AG09309 (cell line): ENCODE results near the gene MAPK8.

Experiments
- DNase-seq: peaks from one replicate; pipeline ENCODE4 v3.0.0-alpha.2; 2010; ENCODE audit warnings: low read depth
- H3K4me3 ChIP-seq: 2 replicates; pipeline ENCODE4 v1.5.1; 2011; ENCODE audit warnings: mild to moderate bottlenecking, low read depth, low read length, moderate library complexity; ENCODE audit not compliant: control insufficient read depth
- TF ChIP-seq, protein P1 (sequence below): IDR thresholded peaks from 2 replicates; pipeline ENCODE4 v1.5.1; 2011; ENCODE audit warnings: mild to moderate bottlenecking, low read depth, low read length, inconsistent platforms; ENCODE audit not compliant: insufficient read depth, control insufficient read depth; ENCODE audit errors: missing control alignments

Gene MAPK8

DNA sequence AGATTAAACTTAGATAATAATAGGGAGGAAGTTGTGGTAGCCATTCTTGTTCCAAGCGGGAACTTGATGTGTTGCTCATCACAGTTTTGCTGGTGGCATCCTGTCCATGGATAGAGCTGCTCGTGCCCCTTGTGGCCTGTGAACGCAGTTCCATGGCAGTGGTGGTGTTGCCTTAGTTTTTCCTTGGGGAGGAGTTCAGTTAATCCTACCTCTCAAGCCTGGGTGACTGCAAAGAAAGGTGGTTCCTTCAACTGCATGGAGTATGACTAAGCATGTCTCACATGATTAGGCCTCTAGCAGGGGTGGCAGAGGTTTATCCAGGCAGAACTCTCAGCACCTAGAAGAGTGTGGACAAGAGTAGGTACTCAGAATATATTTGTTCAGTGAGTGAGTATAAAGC, 99.7 kb downstream of the MAPK8 start:
- no peak overlapping the region for H3K4me3 ChIP-seq
- no peak for DNase-seq
- TF ChIP-seq, protein P1, sequence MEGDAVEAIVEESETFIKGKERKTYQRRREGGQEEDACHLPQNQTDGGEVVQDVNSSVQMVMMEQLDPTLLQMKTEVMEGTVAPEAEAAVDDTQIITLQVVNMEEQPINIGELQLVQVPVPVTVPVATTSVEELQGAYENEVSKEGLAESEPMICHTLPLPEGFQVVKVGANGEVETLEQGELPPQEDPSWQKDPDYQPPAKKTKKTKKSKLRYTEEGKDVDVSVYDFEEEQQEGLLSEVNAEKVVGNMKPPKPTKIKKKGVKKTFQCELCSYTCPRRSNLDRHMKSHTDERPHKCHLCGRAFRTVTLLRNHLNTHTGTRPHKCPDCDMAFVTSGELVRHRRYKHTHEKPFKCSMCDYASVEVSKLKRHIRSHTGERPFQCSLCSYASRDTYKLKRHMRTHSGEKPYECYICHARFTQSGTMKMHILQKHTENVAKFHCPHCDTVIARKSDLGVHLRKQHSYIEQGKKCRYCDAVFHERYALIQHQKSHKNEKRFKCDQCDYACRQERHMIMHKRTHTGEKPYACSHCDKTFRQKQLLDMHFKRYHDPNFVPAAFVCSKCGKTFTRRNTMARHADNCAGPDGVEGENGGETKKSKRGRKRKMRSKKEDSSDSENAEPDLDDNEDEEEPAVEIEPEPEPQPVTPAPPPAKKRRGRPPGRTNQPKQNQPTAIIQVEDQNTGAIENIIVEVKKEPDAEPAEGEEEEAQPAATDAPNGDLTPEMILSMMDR, result no peak

GRCh38 chr10:48406658-48407057, 100.2 kb downstream of the MAPK8 start:
- TF ChIP-seq, protein P1, result no peak
- no peak for DNase-seq
- no peak overlapping the region for H3K4me3 ChIP-seq

GRCh38 chr10:48410503-48410902, 104.0 kb downstream of the MAPK8 start:
- H3K4me3 ChIP-seq, result no peak overlapping the region
- TF ChIP-seq, protein P1, result no peak
- no peak for DNase-seq

- no peak overlapping the region for H3K4me3 ChIP-seq
- DNase-seq, result no peak
- TF ChIP-seq, protein P1, result no peak
These were observed 105.0 kb downstream of the MAPK8 start for GRCh38 chr10:48411510-48411909.

- DNase-seq, result no peak
- TF ChIP-seq, protein P1, result no peak
- H3K4me3 ChIP-seq, result no peak overlapping the region
These were observed 105.6 kb downstream of the MAPK8 start for GRCh38 chr10:48412081-48412480.

- no peak for DNase-seq
These were observed 106.5 kb downstream of the MAPK8 start for GRCh38 chr10:48412933-48413332.

More at GRCh38 chr10:48412933-48413332, 106.5 kb downstream of the MAPK8 start:
- no peak overlapping the region for H3K4me3 ChIP-seq
- TF ChIP-seq, protein P1, result no peak
